ENCODE measurements around the gene NOS3. TPM values are rescaled to one million over a fixed set of nuclear protein-coding genes. Genes with fewer than 3 reads are reported as not detected.

The NOS3 gene
- total and polyA plus RNA-seq, 2 of the 13 experiments (the other 11 are each of a cell fraction or from before 2014, with no cell fraction given), result 3.7 to 7.5 TPM

DNA sequence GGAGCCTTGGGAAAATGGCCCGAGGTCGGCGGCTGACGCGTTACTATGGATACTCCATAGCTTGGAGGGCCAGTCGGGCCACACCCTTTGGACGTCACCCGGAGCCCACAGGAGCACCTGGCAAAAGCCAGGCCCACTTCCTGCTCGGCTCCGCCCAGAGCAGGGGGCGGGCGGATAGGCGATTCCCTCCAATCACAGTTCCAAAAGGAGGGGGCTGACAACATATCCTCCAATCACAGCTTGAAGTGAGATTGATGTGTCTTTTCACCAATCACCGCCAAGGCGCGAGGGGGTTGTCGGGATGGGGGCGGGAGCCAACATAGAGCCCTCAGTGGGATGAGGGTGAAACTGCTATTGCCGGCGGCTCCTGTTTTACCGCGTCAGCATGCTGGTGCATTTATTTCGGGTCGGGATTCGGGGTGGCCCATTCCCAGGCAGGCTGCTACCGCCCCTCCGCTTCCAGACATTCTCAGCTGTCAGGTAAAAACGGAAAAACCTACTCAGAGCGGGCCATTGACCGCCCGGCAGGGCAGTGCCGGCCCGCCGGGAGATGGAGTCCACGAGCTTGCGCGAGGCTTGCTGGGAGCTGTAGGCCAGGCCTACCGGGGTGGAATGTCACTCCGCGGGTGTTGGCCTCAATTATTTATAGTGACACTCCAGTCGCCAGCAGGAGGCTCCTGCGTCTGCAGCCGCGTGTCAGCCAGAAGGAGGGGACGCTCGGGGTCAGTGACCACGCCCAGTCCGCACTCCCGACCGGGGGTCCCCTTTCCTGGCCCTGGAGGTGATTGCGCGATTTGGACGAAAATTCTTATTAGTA, 37.5 kb downstream of the NOS3 start, which contains the start of gene ABCB8 (continued):
- no peak for TF ChIP-seq NFATC3 (CRISPR knock-in tag; IDR thresholded peaks at IDR 0.05)
- no peak for TF ChIP-seq CC2D1A (CRISPR knock-in tag; IDR thresholded peaks at IDR 0.05)
- TF ChIP-seq, protein P1, sequence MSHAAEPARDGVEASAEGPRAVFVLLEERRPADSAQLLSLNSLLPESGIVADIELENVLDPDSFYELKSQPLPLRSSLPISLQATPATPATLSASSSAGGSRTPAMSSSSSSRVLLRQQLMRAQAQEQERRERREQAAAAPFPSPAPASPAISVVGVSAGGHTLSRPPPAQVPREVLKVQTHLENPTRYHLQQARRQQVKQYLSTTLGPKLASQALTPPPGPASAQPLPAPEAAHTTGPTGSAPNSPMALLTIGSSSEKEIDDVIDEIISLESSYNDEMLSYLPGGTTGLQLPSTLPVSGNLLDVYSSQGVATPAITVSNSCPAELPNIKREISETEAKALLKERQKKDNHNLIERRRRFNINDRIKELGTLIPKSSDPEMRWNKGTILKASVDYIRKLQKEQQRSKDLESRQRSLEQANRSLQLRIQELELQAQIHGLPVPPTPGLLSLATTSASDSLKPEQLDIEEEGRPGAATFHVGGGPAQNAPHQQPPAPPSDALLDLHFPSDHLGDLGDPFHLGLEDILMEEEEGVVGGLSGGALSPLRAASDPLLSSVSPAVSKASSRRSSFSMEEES (CRISPR knock-in tag; IDR thresholded peaks at IDR 0.05), result no peak
- 0 out of 2 replicates have a peak, but pooled peaks have one; percentile 6 for TF ChIP-seq REPIN1 (CRISPR knock-in tag; IDR thresholded peaks at IDR 0.05; ENCODE audit: borderline replicate concordance, low read depth)
- TF ChIP-seq, protein P2, sequence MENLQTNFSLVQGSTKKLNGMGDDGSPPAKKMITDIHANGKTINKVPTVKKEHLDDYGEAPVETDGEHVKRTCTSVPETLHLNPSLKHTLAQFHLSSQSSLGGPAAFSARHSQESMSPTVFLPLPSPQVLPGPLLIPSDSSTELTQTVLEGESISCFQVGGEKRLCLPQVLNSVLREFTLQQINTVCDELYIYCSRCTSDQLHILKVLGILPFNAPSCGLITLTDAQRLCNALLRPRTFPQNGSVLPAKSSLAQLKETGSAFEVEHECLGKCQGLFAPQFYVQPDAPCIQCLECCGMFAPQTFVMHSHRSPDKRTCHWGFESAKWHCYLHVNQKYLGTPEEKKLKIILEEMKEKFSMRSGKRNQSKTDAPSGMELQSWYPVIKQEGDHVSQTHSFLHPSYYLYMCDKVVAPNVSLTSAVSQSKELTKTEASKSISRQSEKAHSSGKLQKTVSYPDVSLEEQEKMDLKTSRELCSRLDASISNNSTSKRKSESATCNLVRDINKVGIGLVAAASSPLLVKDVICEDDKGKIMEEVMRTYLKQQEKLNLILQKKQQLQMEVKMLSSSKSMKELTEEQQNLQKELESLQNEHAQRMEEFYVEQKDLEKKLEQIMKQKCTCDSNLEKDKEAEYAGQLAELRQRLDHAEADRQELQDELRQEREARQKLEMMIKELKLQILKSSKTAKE (CRISPR knock-in tag; IDR thresholded peaks at IDR 0.05; ENCODE audit: borderline replicate concordance), result 0 out of 2 replicates have a peak, but pooled peaks have one; percentile 11
- TF ChIP-seq SRSF1 (optimal IDR thresholded peaks at IDR 0.05; ENCODE audit: low read depth, low read length), result no peak
- no peak for TF ChIP-seq HOXA7 (CRISPR knock-in tag; IDR thresholded peaks at IDR 0.05)
- TF ChIP-seq ZNF550 (CRISPR knock-in tag; IDR thresholded peaks at IDR 0.05; ENCODE audit: borderline replicate concordance), result no peak
- no peak for TF ChIP-seq DPF2 (CRISPR knock-in tag; IDR thresholded peaks at IDR 0.05; ENCODE audit: borderline replicate concordance, low read depth)
- no peak; the same call in 1 of the 2 replicates for TF ChIP-seq NR2F6 (IDR thresholded peaks at IDR 0.05)
- TF ChIP-seq NR2F6 (CRISPR knock-in tag; IDR thresholded peaks at IDR 0.05), result no peak; the same call in none of the 2 replicates
- TF ChIP-seq, protein P3, sequence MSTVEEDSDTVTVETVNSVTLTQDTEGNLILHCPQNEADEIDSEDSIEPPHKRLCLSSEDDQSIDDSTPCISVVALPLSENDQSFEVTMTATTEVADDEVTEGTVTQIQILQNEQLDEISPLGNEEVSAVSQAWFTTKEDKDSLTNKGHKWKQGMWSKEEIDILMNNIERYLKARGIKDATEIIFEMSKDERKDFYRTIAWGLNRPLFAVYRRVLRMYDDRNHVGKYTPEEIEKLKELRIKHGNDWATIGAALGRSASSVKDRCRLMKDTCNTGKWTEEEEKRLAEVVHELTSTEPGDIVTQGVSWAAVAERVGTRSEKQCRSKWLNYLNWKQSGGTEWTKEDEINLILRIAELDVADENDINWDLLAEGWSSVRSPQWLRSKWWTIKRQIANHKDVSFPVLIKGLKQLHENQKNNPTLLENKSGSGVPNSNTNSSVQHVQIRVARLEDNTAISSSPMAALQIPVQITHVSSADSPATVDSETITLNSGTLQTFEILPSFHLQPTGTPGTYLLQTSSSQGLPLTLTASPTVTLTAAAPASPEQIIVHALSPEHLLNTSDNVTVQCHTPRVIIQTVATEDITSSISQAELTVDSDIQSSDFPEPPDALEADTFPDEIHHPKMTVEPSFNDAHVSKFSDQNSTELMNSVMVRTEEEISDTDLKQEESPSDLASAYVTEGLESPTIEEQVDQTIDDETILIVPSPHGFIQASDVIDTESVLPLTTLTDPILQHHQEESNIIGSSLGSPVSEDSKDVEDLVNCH (CRISPR knock-in tag; IDR thresholded peaks at IDR 0.05), result no peak
- TF ChIP-seq CCAR2 (optimal IDR thresholded peaks at IDR 0.05; ENCODE audit: low read depth, low read length), result no peak
- no peak for TF ChIP-seq ZNF260 (CRISPR knock-in tag; IDR thresholded peaks at IDR 0.05; ENCODE audit: borderline replicate concordance, low read depth)
- TF ChIP-seq, protein P4, sequence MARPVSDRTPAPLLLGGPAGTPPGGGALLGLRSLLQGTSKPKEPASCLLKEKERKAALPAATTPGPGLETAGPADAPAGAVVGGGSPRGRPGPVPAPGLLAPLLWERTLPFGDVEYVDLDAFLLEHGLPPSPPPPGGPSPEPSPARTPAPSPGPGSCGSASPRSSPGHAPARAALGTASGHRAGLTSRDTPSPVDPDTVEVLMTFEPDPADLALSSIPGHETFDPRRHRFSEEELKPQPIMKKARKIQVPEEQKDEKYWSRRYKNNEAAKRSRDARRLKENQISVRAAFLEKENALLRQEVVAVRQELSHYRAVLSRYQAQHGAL (CRISPR knock-in tag; IDR thresholded peaks at IDR 0.05; ENCODE audit: not compliant biosample characterization), result no peak
- no peak for TF ChIP-seq ZNF367 (CRISPR knock-in tag; IDR thresholded peaks at IDR 0.05; ENCODE audit: borderline replicate concordance)
- no peak for TF ChIP-seq MATR3 (CRISPR knock-in tag; IDR thresholded peaks at IDR 0.05)
- TF ChIP-seq, protein P5, sequence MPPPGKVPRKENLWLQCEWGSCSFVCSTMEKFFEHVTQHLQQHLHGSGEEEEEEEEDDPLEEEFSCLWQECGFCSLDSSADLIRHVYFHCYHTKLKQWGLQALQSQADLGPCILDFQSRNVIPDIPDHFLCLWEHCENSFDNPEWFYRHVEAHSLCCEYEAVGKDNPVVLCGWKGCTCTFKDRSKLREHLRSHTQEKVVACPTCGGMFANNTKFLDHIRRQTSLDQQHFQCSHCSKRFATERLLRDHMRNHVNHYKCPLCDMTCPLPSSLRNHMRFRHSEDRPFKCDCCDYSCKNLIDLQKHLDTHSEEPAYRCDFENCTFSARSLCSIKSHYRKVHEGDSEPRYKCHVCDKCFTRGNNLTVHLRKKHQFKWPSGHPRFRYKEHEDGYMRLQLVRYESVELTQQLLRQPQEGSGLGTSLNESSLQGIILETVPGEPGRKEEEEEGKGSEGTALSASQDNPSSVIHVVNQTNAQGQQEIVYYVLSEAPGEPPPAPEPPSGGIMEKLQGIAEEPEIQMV (CRISPR knock-in tag; IDR thresholded peaks at IDR 0.05; ENCODE audit: low read depth), result no peak
- TF ChIP-seq, protein P6, sequence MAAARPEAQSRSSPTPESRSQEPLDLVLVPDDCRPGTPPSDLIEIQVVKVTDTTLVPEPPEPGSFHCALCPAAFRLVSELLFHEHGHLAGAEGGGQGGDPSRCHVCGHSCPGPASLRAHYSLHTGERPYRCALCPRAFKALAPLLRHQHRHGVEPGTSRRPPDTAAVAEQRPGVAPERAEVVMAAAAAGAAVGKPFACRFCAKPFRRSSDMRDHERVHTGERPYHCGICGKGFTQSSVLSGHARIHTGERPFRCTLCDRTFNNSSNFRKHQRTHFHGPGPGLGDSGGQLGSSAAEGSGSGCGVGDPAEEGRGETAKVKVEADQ (CRISPR knock-in tag; IDR thresholded peaks at IDR 0.05; ENCODE audit: borderline replicate concordance), result no peak
